T-helper 22 cell (primary cell): ENCODE data around the gene GOLPH3L.
"Not testable (repeated sequence)": the region's sequence is repeated elsewhere in the genome, so short reads cannot be mapped to it uniquely, and the experiment has no call there.

Source experiments
- DNase-seq: peaks from one replicate; pipeline ENCODE4 v3.0.0-alpha.2; 2020; ENCODE audit warnings: low read depth

The GOLPH3L gene

DNA sequence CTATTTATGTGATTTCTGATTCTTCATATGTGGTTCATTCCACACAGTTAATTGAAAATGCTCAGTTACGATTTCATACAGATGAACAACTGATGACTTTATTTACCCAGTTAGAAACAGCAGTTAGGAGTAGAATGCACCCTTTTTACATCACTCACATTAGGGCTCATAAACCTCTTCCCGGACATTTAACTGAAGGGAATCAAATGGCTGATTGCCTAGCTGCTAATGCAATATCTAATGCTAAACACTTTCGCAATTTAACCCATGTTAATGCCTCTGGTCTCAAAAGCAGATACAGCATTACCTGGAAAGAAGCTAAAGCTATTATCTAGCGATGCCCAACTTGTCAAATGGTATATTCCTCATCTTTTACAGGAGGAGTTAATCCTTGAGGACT lies 39.9 kb downstream of the GOLPH3L start:
- DNase-seq, result not testable (repeated sequence)

DNA sequence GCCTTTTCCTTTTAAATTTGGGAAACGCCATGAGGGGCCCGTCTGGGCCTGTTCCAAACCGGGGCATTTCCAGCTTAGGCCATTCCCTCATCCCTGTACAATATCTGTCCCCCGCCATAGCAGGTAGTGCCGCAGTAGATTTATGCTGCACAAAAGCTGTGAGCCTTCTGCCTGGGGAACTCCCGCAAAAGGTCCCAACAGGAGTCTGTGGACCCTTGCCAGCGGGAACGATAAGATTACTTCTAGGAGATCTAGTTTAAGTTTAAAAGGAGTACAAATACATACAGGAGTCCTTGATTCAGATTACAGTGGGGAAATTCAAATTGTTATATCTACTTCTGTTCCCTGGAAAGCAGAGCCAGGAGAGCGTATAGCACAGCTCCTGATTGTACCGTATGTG lies 42.3 kb downstream of the GOLPH3L start:
- DNase-seq, result not testable (repeated sequence)

DNA sequence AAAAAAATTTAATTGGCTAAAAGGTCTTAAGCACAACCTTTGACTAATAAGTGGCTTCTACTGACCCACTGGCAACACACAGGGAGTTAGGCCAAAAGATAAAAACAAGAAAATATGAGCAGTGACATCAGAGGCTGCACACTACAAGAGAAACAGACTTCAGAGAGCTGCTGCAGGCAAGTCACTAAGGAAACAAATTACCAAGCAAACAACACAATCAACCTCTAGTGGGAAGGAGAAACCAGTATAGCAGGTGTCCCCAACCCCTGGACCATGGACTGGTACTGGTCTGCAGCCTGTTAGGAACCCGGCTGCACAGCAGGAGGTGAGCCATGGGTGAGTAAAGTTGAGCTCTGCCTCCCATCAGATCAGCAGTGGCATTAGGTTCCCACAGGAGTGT lies 46.8 kb downstream of the GOLPH3L start:
- DNase-seq, result no peak

DNA sequence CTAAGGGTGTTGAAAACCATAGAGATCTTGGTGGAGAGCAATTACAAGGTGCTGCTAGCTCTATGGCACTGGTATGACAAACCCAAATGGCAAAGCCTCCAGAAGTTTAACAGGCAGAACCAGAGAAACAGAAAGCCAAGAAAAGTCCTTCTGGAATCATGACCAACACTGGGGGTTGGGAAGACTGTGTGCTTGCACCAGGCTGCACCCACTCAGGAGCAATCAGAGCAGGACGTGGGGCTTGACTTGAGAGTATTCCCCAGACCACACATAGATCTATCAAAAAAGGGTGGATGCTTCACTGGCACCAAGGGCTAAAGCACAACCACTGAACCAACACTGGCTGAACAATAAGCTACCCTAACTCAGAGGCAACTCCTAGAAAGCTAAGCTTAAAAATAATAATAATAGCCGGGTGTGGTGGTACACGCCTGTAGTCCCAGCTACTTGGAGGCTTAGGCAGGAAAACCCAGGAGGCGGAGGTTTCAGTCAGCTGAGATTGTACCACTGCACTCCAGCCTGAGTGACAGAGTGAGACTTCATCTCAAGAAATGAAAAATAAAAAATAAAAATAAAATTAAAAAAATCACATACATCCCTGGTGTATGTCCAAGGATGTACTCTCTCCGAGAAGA lies 47.4 kb downstream of the GOLPH3L start:
- DNase-seq, result no peak

DNA sequence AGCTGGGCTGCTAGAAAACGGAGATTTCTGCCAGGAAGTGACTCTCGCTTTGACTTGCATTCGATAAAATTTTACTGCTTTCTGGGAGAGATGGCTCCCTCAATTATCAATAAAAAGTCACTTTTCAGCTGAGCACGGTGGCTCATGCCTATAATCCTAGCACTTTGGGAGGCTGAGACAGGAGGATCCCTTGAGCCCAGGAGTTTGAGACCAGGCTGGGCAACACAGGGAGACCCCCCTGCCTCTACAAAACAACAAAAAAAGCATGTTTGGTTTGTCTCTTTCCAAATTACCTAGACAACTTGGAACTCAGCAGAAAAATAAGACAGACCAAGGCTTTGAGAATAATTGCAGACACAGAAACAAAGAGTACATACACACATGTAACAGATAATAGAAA lies 54.7 kb downstream of the GOLPH3L start:
- DNase-seq, result no peak

- DNase-seq, result not testable (repeated sequence)
Measured at GRCh38 chr1:150641126-150641815, 55.7 kb downstream of the GOLPH3L start.

DNA sequence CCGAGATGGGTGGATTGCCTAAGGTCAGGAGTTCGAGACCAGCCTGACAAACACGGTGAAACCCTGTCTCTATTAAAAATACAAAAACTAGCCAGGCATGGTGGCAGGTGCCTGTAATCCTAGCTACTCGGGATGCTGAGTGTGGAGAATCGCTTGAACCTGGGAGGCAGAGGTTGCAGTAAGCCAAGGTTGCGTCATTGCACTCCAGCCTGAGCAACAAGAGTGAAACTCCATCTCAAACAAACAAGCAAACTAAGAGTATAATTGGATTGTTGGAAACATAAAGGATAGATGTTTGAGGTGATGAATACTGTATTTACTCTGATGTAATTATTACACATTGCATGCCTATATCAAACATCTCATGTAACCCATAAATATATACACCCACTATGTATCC lies 58.5 kb downstream of the GOLPH3L start:
- DNase-seq, result not testable (repeated sequence)

DNA sequence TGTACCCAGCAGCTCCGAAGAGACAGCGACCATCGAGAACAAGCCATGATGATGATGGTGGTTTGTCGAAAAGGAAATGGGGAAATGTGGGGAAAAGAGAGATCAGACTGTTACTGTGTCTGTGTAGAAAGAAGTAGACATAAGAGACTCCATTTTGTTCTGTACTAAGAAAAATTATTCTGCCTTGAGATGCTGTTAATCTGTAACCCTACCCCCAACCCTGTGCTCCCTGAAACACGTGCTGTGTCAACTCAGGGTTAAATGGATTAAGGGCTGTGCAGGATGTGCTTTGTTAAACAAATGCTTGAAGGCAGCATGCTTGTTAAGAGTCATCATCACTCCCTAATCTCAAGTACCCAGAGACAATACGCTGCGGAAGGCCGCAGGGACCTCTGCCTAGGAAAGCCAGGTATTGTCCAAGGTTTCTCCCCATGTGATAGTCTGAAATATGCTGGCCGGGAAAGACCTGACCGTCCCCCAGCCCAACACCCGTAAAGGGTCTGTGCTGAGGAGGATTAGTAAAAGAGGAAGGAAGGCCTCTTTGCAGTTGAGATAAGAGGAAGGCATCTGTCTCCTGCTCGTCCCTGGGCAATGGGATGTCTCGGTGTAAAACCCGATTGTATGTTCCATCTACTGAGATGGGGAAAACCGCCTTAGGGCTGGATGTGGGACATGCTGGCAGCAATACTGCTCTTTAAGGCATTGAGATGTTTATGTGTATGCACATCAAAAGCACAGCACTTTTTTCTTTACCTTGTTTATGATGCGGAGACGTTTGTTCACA lies 61.9 kb downstream of the GOLPH3L start:
- DNase-seq, result not testable (repeated sequence)

DNA sequence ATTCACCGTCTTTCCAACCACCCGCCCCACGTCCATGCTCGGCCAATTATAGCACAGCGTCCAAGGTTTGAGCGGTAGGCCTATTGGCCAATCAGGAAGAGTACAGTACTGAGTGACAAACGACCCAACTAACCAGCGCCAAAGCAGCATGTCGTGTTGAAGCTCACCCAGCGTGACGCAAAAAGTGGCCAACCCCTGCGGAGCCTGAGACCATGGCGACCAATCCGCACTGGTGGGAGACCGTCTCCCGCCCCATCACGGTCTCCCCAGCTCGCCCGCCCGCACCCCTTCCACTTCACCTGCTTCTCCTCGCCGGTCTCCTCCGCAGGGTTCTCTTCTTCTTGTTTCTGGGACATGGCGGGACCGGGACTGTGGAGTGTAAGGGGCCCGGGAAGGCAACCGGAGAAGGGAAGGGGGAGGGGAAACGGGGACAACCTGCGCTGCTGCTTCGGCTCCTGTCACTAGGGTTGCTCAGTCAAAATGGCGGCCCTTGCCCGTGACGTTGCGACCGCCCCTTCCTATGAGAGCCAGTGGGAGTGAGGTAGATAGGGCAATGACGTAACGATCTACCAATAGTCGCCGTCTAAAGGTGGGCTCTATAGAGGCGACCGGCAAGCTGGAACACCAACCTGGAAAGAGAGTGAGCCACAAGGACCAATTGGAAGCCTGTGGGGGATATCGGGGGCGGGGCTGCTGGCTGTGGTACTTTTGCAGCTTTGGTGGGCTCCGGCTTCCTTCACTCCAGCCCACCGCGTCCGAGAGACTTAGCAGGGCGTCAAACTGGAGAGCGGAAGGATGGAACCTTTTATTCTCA lies 67.6 kb downstream of the GOLPH3L start, which contains the start of gene ENSA:
TSS of gene ENSA (minus strand) at position 498 of the 814 bp plus-strand sequence. CDS start at position 356, 142 bp downstream.
- DNase-seq, result peak; percentile 96

DNA sequence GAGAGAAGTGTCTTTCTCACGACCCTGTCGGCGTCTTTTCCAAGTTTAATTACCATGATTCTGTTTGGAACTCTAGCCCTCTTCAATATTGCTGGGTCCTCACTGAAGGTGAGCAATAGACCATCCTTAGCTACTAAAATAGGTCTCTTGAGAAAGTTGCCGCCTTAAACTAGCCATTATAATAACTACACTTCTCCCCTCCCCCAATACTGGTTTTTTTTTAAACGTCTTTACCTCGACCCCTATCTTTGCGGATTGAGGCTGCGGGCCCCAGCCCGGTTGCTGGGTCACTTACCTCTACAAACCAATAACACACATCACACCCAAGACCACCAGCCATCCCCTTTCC lies 68.2 kb downstream of the GOLPH3L start:
- no peak for DNase-seq

GRCh38 chr1:150627826-150628410 lies 69.0 kb downstream of the GOLPH3L start:
- DNase-seq, result no peak

DNA sequence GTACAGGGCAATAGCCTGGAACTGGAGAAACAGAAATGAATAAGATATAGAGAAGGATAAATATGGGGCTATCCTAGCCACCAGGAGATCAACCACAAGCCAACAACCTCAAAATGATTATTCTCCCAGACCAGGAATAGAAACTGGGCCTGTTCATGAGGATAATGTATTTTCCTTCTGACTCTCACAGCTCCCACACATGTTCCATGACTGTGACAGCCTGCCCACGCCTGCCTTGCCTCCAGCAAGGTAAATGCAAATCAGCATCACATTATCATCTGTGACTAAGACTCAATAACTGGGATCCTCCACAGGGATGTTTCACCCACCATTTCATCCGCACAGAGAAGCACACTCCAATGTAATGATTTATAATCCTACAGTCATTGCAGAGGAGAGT lies 70.8 kb downstream of the GOLPH3L start:
- no peak for DNase-seq

GRCh38 chr1:150624546-150624945 lies 72.4 kb downstream of the GOLPH3L start:
- not testable (repeated sequence) for DNase-seq

GRCh38 chr1:150624134-150624533 lies 72.8 kb downstream of the GOLPH3L start:
- DNase-seq, result not testable (repeated sequence)

DNA sequence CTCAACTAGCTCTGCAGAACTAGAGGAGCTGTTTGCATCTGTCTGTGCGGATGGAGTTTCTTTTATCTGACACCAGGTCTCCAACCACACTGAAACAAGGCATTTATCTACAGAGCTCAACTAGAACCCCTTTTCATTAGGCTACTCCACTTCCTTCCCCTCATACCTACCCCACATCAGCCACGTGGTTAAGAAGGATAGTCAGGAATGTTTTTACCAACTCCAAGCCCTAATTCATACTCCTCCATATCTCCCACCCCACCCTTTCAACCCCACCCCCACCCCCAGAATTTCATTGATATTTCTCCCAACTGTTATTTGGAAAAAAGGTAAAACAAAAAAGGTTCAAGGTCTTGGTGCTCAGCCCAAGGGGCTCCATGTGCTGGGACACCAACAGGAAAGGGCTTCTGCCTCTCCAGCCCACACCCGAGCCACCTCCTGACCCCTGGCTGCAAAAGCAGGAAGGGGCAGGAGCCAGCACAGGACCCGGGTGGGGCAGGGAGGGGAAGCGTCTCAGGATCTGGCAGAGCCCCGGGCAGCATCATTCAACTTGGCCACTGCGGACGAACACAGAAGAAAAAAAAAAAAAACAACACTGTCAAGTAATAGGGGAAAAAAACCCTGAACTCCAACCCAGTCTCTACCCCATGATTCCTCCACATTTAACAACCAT lies 74.5 kb downstream of the GOLPH3L start:
- no peak for DNase-seq

DNA sequence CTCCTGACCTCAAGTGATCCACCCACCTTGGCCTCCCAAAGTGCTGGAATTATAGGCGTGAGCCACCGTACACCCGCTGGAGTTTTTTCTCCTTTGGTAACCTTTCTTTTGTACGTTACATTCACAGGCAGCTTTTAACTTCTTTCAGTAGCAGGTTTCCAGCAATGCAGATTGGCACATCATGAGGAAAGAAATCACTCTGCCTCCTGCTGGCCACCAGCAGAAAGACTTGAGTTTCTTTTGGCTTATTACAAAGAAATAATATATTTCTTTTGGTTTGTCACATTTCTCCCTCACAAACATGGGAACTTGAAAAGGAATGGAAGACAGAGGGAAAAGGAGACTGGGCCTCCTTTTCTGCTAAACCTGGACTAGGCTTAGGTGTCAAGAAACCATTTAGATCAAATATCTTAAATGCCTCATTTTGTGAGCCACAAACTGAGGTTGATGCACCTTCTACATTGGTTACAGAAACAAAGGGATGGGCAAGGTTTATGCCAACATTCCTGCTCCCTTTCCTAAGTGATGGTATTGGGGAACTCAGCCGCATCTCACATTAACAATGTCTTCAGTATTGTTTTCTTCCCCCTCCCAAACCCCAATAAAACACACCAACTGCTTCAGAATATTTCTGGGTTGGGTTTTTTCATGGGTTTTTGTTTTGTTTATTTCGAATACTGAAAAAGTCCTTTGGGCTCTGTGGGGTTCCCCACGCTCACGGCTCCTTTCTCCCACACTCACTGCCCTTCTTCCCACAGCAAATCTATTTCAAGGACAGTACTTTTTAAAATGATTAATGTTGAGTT lies 75.3 kb downstream of the GOLPH3L start:
- DNase-seq, result peak; percentile 28

DNA sequence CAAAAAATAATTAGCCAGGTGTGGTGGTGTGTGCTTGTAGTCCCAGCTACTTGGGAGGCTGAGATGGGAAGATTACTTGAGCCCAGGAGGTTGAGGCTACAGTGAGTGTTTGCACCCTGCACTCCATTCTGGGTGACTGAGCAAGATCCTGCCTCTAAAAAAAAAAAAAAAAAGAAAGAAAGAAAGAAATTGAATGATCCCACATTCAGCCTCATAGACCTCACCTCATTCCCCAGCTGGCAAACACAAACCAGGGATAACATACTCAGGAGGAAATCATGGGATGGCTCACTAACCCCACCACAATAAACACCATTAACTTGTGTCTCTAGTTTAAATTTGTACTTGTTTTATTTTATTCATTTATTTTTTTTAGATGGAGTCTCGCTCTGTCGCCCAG lies 76.0 kb downstream of the GOLPH3L start:
- DNase-seq, result no peak

DNA sequence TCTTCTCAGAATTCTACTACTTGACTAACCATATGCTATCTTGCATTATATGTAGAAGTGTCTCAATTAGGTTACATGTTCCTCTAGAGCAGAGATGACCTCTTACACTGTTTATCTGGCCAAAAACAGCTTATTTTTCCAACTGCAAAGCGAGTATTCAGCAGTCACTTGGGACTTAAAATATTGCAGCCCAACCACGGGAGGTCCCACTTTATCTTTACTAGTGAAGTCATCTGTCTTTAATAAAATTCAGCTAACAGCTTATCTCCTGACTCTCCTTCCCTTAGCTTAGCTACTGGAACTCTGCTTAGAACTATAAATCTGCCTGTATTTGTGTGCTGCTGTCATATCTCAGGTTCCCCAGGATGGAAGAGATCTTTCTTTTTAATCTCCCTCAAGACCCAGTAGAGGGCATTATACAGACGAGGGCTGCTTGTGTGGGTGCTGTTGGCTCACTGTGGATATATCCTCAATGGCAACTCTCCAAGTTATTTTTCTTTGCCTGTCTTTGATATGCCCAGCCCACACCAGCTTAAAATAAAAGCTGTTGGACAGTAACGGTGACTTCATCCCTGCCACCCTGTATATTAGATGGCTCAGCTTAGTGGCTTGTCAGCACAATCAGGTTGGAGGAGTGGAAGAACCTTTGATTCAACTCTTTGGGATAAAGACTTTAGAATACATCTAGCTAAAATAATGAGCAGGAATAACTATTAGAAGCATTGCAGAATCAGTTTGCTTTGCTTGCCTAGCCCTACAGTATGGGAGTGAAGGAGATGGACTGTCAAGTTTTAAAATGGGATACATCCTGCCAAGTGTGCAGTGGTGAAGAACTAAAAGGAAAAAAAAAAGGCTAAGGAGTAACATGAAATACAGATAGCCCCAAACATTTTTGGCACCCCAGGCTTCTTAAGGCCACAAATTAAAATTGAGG lies 77.1 kb downstream of the GOLPH3L start:
- DNase-seq, result no peak
